H1 (cell line): ENCODE data around the gene IZUMO2. TPM values are rescaled to one million over a fixed set of nuclear protein-coding genes. Genes with fewer than 3 reads are reported as not detected.

Source experiments
- CTCF ChIA-PET: fragments of 300-600 bp; sonication (Branson Sonifier 250); formaldehyde crosslinking; loops from one replicate; lab custom pipeline; 2021; ENCODE audit not compliant: partially characterized antibody; lab: Charles Lee
- POLR2A ChIA-PET: fragments of 300-600 bp; sonication (Branson Sonifier 250); formaldehyde crosslinking; loops from one replicate; lab custom pipeline; 2021; ENCODE audit warnings: inconsistent platforms; ENCODE audit not compliant: partially characterized antibody; lab: Charles Lee
- DNase-seq, 2 experiments: peaks; one replicate each; pipeline versions ENCODE4 v3.0.0 to v3.0.0-alpha.2; 2010 to 2022; ENCODE audit warnings: low spot score in 2 of 2, low read depth in 1 of 2, mixed read lengths in 1 of 2
- FAIRE-seq: peaks from 2 replicates; lab custom pipeline; 2011; peaks lifted over from hg19 to GRCh38; lab: Jason Lieb, UNC
- H2AFZ ChIP-seq: 2 replicates; pipeline ENCODE4 v1.8.1; 2012; ENCODE audit warnings: low read length, inconsistent platforms
- H2AK5ac ChIP-seq: 2 replicates; pipeline ENCODE4 v1.6.1; 2013; ENCODE audit warnings: low read depth, low read length
- H2BK120ac ChIP-seq: replicated peaks from 2 replicates; pipeline ENCODE3; 2013; ENCODE audit warnings: low read depth, low read length, inconsistent platforms
- H2BK12ac ChIP-seq: 2 replicates; pipeline ENCODE4 v1.6.1; 2013; ENCODE audit warnings: low read depth, low read length
- H2BK15ac ChIP-seq: 2 replicates; pipeline ENCODE4 v1.6.1; 2013; ENCODE audit warnings: low read length
- H2BK20ac ChIP-seq: 2 replicates; pipeline ENCODE4 v1.6.1; 2013; ENCODE audit warnings: low read length
- H2BK5ac ChIP-seq: 2 replicates; pipeline ENCODE4 v1.6.1; 2013; ENCODE audit warnings: low read depth, low read length
- H3K14ac ChIP-seq: 2 replicates; pipeline ENCODE4 v1.6.1; 2013; ENCODE audit warnings: inconsistent platforms; ENCODE audit not compliant: insufficient read length
- H3K18ac ChIP-seq: 2 replicates; pipeline ENCODE4 v1.6.1; 2013; ENCODE audit warnings: low read length; ENCODE audit errors: extremely low read depth
- H3K23ac ChIP-seq: 2 replicates; pipeline ENCODE4 v1.6.1; 2013; ENCODE audit warnings: inconsistent platforms; ENCODE audit not compliant: insufficient read length
- H3K23me2 ChIP-seq: 2 replicates; pipeline ENCODE4 v1.6.1; 2013; ENCODE audit warnings: low read depth, low read length
- H3K27ac ChIP-seq: 2 replicates; pipeline ENCODE4 v1.6.1; 2011; ENCODE audit warnings: low read depth, low read length, inconsistent platforms
- H3K27me3 ChIP-seq, 4 experiments: replicated peaks in 1 of 4; 1 replicate in 1 of 4; 2 replicates in 3 of 4; pipeline versions ENCODE4 v1.6.1 to v1.8.1; 2011 to 2013; ENCODE audit warnings: low read length in 3 of 4, mild to moderate bottlenecking in 3 of 4, inconsistent platforms in 2 of 4, mixed read lengths in 2 of 4, moderate library complexity in 1 of 4; ENCODE audit not compliant: control insufficient read depth in 3 of 4, insufficient read depth in 3 of 4; ENCODE audit errors: extremely low read depth in 1 of 4
- H3K36me3 ChIP-seq, 4 experiments: 2 replicates each; pipeline versions ENCODE4 v1.6.1 to v1.8.1; 2011 to 2013; ENCODE audit warnings: mild to moderate bottlenecking in 4 of 4, low read length in 3 of 4, moderate library complexity in 2 of 4, control low read depth in 1 of 4, inconsistent platforms in 1 of 4; ENCODE audit not compliant: insufficient read depth in 4 of 4, control insufficient read depth in 2 of 4
- H3K4ac ChIP-seq: replicated peaks from 2 replicates; pipeline ENCODE3; 2013; ENCODE audit warnings: low read length, low read depth, mixed read lengths, inconsistent platforms; ENCODE audit not compliant: insufficient read length
- H3K4me1 ChIP-seq, 4 experiments: replicated peaks in 1 of 4; 1 replicate in 1 of 4; 2 replicates in 3 of 4; pipeline versions ENCODE4 v1.6.1 to v1.8.1; 2011 to 2013; ENCODE audit warnings: low read length in 3 of 4, inconsistent platforms in 2 of 4, mixed read lengths in 1 of 4; ENCODE audit not compliant: insufficient read depth in 4 of 4, control insufficient read depth in 3 of 4
- H3K4me2 ChIP-seq, 2 experiments: 2 replicates each; pipeline versions ENCODE4 v1.6.1 to v1.8.1; 2011 to 2013; ENCODE audit warnings: low read depth in 2 of 2, low read length in 2 of 2, control low read depth in 1 of 2, inconsistent platforms in 1 of 2, mild to moderate bottlenecking in 1 of 2; ENCODE audit not compliant: insufficient read depth in 1 of 2
- H3K4me3 ChIP-seq, 4 experiments: fragments of 200-600, 300-600 bp in 1 of 4; sonication (generic), shearing (Covaris generic), sonication (Bioruptor Twin) in 1 of 4; 2 replicates each; pipeline versions ENCODE4 v1.5.1 to v1.8.1; 2011 to 2016; ENCODE audit warnings: low read length in 4 of 4, low read depth in 3 of 4, control low read depth in 2 of 4, inconsistent platforms in 2 of 4, mild to moderate bottlenecking in 2 of 4, mixed read lengths in 1 of 4, moderate library complexity in 1 of 4; ENCODE audit not compliant: insufficient read depth in 2 of 4; ENCODE audit errors: extremely low read depth in 1 of 4
- H3K56ac ChIP-seq: replicated peaks from 2 replicates; pipeline ENCODE3; 2013; ENCODE audit warnings: low read depth, mild to moderate bottlenecking, mixed read lengths, low read length, inconsistent platforms; ENCODE audit not compliant: insufficient read length
- H3K79me1 ChIP-seq: 2 replicates; pipeline ENCODE4 v1.6.1; 2013; ENCODE audit warnings: low read depth, low read length, control low read depth
- H3K79me2 ChIP-seq, 2 experiments: 2 replicates each; pipeline versions ENCODE4 v1.6.1 to v1.8.1; 2012 to 2013; ENCODE audit warnings: low read length in 2 of 2, mild to moderate bottlenecking in 2 of 2, inconsistent platforms in 1 of 2; ENCODE audit not compliant: insufficient read depth in 2 of 2, control insufficient read depth in 1 of 2
- H3K9ac ChIP-seq, 4 experiments: replicated peaks in 1 of 4; 1 replicate in 1 of 4; 2 replicates in 3 of 4; pipeline versions ENCODE4 v1.6.1 to v1.8.1; 2011 to 2013; ENCODE audit warnings: low read depth in 3 of 4, low read length in 3 of 4, control low read depth in 2 of 4, mild to moderate bottlenecking in 2 of 4, moderate library complexity in 2 of 4, inconsistent platforms in 1 of 4; ENCODE audit errors: extremely low read depth in 1 of 4
- H3K9me3 ChIP-seq, 2 experiments: 2 replicates each; pipeline versions ENCODE4 v1.6.1 to v1.8.1; 2012 to 2013; ENCODE audit warnings: mild to moderate bottlenecking in 2 of 2, moderate library complexity in 2 of 2, control low read depth in 1 of 2, inconsistent platforms in 1 of 2, low read depth in 1 of 2, low read length in 1 of 2, mixed read lengths in 1 of 2; ENCODE audit not compliant: insufficient read depth in 2 of 2
- H4K20me1 ChIP-seq, 2 experiments: replicated peaks in 1 of 2; 2 replicates each; pipeline versions ENCODE3 to v1.8.1; 2011 to 2013; ENCODE audit warnings: inconsistent platforms in 2 of 2, low read length in 2 of 2, mild to moderate bottlenecking in 1 of 2; ENCODE audit not compliant: insufficient read depth in 2 of 2, control insufficient read depth in 1 of 2
- H4K5ac ChIP-seq: 2 replicates; pipeline ENCODE4 v1.6.1; 2013; ENCODE audit warnings: low read length, low read depth, mixed read lengths, inconsistent platforms; ENCODE audit not compliant: insufficient read length
- H4K8ac ChIP-seq: 2 replicates; pipeline ENCODE4 v1.8.0; 2013; ENCODE audit warnings: mild to moderate bottlenecking, moderate library complexity, low read length, inconsistent platforms; ENCODE audit not compliant: insufficient read depth; ENCODE audit errors: extremely low read depth
- H4K91ac ChIP-seq: replicated peaks from 2 replicates; pipeline ENCODE3; 2013; ENCODE audit warnings: low read length, mixed read lengths, inconsistent platforms; ENCODE audit not compliant: insufficient read length
- CBX5 ChIP-seq: fragments of 300-800, 300-1000 bp; sonication (generic); IDR thresholded peaks from 2 replicates; pipeline ENCODE4 v1.7.1; 2016; ENCODE audit warnings: antibody characterized with exemption, low read length, low read depth
- CHD1 ChIP-seq: IDR thresholded peaks from 2 replicates; pipeline ENCODE4 v1.6.1; 2012; ENCODE audit warnings: low read depth, low read length, improper control_type of control experiment
- GTF2F1 ChIP-seq: IDR thresholded peaks from 2 replicates; pipeline ENCODE4 v1.6.1; 2012; ENCODE audit warnings: low read depth, low read length, improper control_type of control experiment, borderline replicate concordance
- JUN ChIP-seq: IDR thresholded peaks from 2 replicates; pipeline ENCODE4 v1.6.1; 2011; ENCODE audit warnings: low read depth, mild to moderate bottlenecking, improper control_type of control experiment, low read length
- JUND ChIP-seq: IDR thresholded peaks from 2 replicates; pipeline ENCODE4 v1.6.1; 2011; ENCODE audit warnings: mild to moderate bottlenecking, improper control_type of control experiment, low read length
- SIRT6 ChIP-seq: IDR thresholded peaks from one replicate; pipeline ENCODE4 v1.7.1; 2012; ENCODE audit warnings: low read length, inconsistent platforms
- SP2 ChIP-seq: IDR thresholded peaks from 2 replicates; pipeline ENCODE4 v1.6.1; 2012; ENCODE audit warnings: mild to moderate bottlenecking, low read length, inconsistent platforms
- TBP ChIP-seq: IDR thresholded peaks from 2 replicates; pipeline ENCODE4 v1.6.1; 2011; ENCODE audit warnings: low read depth, low read length, improper control_type of control experiment
- WGBS, 2 experiments: shearing (Covaris generic) in 1 of 2; methylation state at CpG; one replicate each; pipeline versions ENCODE4 v1.1.6 to v1.1.7; 2013 to 2015; ENCODE audit warnings: low lambda C conversion rate in 2 of 2, mixed read lengths in 2 of 2, inconsistent platforms in 1 of 2, low coverage in 1 of 2, missing lambda C conversion rate in 1 of 2; ENCODE audit not compliant: insufficient replicate concordance in 2 of 2, insufficient coverage in 1 of 2, insufficient read length in 1 of 2; ENCODE audit errors: extremely low coverage in 1 of 2, missing lambda C conversion rate in 1 of 2; 5-methylcytosine and 5-hydroxymethylcytosine counted together
- polyA plus RNA-seq, 7 experiments: library from polyadenylated mRNA; depleted of rRNA in 3 of 7; stranded (reverse) in 5 of 7; unstranded in 2 of 7; fragments of >200 nt in 5 of 7; fragments of 200-250 nt in 2 of 7; gene quantifications; 1 replicate in 5 of 7; 2 replicates in 1 of 7; 4 replicates in 1 of 7; pipeline versions ENCODE4 v1.2.1 to v1.2.3, GENCODE V29; 2011 to 2013; ENCODE audit warnings: missing spikeins in 2 of 7, mixed read lengths in 2 of 7
- total RNA-seq: library from RNA; stranded (reverse); fragmentation: NEBNext Ultra II Directional; extraction: Animal tissue kit (Norgen Biotek cat#: 25700); gene quantifications from 2 replicates; pipeline ENCODE4 v1.2.1, GENCODE V29; 2021

Gene IZUMO2
- total and polyA plus RNA-seq, 2 of the 8 experiments (the other 6 are each of a cell fraction or from before 2014, with no cell fraction given), result 1.7 to 1.9 TPM

GRCh38 chr19:50159078-50159477 lies 4.0 kb downstream of the IZUMO2 start:
- Histone ChIP-seq H3K14ac (no peak overlapping the region), H3K79me1 (no peaks in the 10 kb centered on the region), H2BK15ac (no peak overlapping the region), H3K18ac (no peak overlapping the region), H3K79me2 (no peaks in the 10 kb centered on the region), H3K23ac (no peak overlapping the region), H2BK12ac (no peak overlapping the region), H4K5ac (no peak overlapping the region), H4K20me1 (no peaks in the 10 kb centered on the region), H2BK120ac (no peak overlapping the region), H3K4ac (no peak overlapping the region), H3K4me3 (no peak overlapping the region), H3K4me2 (no peak overlapping the region), H2BK5ac (no peak overlapping the region), H2AFZ (no peak overlapping the region), H2AK5ac (no peak overlapping the region), H4K91ac (no peak overlapping the region), H3K27ac (no peak overlapping the region), H3K27me3 (no peaks in the 10 kb centered on the region), H3K56ac (no peak overlapping the region), H3K4me1 (peaks cover 0 to 3% (median 0%) of the 10 kb centered on the region in 4 experiments; a peak in 1 of 7 replicates), H3K23me2 (no peaks in the 10 kb centered on the region), H3K9me3 (peaks cover 0 to 17% of the 10 kb centered on the region in 2 experiments; a peak in 2 of 4 replicates), H2BK20ac (no peak overlapping the region), H4K8ac (no peak overlapping the region), H3K9ac (no peak overlapping the region), H3K36me3 (no peaks in the 10 kb centered on the region)
- WGBS, 2 experiments, result 100% methylated on average over 2 of the region's 2 CpGs; no CpG with 5 or more reads in 1 of the 2 experiments
- ChIA-PET CTCF (interaction anchor here (0.7 to 1.0 kb wide), 2 partner anchors 100 to 199 kb away, joined by 3 read pairs; no protein-coding TSS in a partner anchor), POLR2A (no interaction called here)
- TF ChIP-seq JUN (no peak), CHD1 (no peak), SIRT6 (no peak), CBX5 (no peak), GTF2F1 (no peak), TBP (no peak), SP2 (no peak), JUND (no peak)
- FAIRE-seq, result no peak
- no peak for DNase-seq
